GM08714 (cell line): Measurements from ENCODE around the gene CCDC144A.
"Not testable (repeated sequence)": the region's sequence is repeated elsewhere in the genome, so short reads cannot be mapped to it uniquely, and the experiment has no call there.

Experiments used
- H3K4me3 ChIP-seq: fragments of 200-500 bp; sonication (Bioruptor generic); 2 replicates; pipeline ENCODE4 v1.5.1; 2014; ENCODE audit warnings: mild to moderate bottlenecking, low read length, inconsistent platforms
- ZNF274 ChIP-seq: IDR thresholded peaks from 2 replicates; pipeline ENCODE4 v1.6.1; 2012; ENCODE audit warnings: mild to moderate bottlenecking, low read depth, low read length

The CCDC144A gene

DNA sequence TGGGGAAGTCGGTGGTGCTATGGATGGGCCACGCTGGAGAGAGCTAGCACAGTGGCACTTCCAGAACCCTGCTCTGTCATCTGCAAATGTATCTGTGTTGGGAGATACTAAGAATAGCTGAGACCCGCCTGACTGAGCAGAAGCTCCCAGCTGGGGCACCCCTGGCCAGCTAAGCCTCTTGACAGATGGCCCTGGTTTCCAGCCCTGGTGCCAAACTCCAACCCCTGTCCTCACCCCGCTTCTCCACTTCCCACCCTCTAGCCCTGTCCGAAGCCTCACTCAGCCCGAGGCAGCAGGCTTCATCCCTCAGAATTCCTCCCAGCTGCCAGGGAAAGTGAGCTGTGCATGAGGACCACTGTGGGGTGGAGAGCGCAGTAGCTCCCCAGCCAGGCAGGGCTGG, 124.4 kb downstream of the CCDC144A start:
- TF ChIP-seq ZNF274, result no peak
- H3K4me3 ChIP-seq, result no peak overlapping the region

DNA sequence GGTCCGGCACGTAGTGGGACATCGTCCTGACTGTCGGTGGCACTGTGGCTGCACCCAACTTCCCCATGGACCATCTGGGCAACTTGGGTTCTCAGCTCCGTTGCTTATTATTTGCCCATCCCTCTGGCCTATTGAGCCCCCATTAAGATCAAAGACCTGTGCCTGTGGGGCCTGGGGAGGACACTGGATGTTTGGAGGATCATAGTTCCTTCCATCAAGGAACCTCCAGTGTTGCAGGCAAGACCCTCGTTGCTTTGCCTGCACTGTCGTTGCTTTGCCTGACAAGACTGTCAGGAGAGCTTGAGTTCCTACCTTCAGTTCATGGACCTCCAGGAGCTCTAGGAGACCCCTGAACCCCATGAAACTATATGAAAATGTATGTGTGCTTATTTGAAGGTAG, 127.2 kb downstream of the CCDC144A start:
- no peak for TF ChIP-seq ZNF274
- no peak overlapping the region for H3K4me3 ChIP-seq

DNA sequence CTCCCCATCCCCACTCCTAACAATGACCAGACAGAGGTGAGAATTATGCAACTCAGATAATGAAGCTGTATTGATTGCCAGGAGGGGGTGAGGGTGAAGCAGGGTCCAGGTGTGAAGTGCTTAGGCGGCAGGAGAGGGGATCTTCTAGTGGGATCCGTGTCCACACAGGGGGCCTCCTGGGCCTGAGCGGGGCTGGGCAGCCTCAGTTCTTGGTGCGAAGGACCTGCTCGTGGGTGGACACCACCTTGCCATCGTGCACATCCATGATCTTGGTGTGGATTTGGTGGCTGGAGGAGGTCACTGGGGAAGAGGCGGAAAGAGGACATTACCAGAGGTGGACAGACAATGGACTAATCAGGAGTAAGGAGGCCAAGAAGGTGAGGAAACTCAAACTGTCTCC, 127.9 kb downstream of the CCDC144A start:
- not testable (repeated sequence) for H3K4me3 ChIP-seq

DNA sequence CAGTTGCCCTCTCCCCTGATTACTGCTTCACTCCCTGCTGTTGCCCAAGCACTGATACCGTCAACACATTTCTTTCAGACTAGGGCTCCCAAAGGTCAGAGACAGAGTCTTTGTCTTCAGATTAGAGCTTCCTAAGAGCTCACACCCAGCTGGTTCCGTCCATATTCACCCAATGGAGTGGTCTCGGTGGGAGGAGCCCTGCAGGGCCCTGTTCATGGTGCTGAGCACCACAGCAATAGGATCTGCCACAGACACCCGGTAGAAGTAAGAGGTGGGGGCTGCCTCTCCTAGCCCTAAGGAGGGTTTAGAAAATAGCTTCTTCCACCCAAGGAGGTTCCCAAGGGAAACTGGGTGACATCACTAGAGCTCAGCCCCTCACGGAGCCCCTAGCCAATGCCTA, 128.3 kb downstream of the CCDC144A start:
- no peak overlapping the region for H3K4me3 ChIP-seq
- no peak for TF ChIP-seq ZNF274

DNA sequence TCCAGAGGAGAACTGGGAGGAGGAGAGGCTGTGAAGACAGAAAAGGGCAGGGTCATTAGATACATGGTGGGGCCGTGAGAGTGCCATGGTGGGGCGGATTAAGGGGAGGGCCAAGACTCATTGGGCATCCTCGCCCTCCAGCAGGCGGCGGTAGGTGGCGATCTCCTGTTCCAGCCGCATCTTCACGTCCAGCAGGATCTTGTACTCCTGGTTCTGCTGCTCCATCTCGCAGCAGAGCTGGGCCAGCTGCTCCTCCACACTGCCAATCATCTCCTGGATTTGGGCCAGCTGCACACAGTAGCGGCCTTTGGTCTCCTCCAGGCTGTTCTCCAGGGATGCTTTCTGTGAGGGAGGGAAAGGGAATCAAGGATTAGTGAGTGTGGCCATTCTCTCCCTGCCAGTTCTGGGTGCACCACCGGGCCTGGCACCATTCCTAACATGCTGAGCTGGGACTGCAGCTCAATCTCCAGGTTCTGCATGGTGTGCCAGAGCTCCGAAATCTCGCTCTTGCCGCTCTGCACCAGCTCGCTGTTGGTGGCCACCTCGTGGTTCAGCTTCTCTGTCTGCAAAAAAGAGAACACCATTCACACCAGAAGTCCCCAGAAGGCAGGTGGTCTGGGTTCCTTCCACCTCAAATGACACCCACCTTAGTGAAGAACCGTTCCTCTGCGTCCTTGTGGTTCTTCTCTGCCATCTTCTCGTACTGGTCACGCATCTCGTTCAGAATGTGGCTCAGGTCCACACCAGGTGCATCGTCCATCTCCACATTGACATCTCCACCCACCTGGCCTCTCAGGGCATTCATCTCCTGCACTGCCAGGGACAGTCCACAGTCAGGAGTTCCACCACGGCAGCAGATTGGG, 129.0 kb downstream of the CCDC144A start:
- no peak overlapping the region for H3K4me3 ChIP-seq
- no peak for TF ChIP-seq ZNF274

DNA sequence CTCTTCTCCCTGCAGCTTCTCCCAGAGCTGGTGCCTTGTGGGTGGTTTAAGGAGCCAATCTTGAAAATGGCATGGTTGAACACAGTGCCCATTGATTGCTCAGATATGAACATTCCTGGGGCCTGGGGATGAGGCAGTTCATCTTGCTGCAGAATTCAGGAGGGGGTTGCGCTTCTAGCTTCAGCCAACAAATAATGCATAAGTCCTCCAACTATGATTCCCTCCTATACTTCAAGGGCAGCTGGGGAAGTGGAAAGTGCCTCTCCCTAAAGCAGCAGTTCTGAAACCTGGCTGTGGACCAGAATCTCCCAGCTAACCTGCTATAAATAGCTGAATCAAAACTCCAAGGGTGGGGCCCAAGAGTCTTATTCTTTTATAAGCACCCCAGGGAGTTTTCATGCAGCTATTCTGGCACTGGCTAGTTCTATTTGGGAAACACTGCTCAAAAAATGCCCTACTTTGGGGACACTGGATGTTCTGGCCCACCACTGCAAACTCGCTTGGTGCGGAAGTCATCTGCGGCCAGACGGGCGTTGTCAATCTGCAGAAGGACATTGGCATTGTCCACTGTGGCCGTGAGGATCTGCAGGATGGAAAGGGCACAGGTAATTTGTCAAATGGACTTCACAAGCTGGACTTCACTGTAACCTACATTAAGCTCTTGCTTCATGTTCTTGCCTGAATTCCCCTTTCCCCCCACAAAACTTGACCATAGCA, 130.3 kb downstream of the CCDC144A start:
- no peak for TF ChIP-seq ZNF274
- H3K4me3 ChIP-seq, result no peak overlapping the region

DNA sequence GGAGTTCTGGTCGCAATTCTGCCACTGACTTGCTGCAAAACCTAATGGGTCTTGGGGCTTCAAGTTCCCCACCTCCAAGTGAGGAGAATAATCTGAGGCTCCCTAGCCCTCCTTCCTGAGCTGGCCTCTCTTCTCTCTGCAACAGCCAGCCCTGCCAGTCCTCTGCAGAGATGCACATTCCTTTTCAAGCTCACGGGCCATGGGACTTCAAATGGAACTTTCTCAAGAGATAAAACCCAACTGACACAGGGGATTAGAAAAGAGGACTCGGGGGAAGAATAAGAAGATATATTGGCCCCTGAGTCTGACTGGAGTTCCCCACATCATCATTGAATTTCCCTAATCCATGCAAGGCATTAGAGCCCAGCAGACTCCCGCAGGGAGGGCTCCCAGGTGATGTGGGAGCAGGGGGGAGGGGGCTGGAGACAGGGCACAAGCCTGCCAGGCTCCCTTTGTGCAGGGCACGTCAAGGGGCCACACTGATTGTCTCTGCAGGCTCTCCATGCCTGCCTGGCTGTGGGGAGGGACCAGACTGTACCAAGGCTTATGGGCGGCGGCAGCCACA, 131.0 kb downstream of the CCDC144A start:
- TF ChIP-seq ZNF274, result no peak
- no peak overlapping the region for H3K4me3 ChIP-seq

DNA sequence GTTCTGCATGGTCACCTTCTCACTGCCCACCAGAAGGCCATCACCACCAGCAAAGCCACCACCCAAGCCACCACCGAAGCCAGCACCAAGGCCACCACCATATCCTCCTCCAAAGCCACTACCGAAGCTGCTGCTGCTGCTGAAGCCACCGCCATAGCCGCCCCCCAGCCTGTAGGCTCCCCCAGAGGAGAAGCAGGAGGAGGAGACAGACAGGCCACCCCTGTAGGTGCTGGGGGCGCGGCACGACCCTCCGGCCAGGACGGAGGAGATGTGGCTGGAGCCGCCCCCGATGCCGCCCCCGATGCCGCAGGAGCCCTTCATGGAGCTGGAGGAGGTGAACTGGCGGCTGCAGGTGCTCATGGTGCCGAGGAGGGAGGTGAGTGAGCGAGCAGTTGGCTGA, 132.1 kb downstream of the CCDC144A start:
- H3K4me3 ChIP-seq, result not testable (repeated sequence)

DNA sequence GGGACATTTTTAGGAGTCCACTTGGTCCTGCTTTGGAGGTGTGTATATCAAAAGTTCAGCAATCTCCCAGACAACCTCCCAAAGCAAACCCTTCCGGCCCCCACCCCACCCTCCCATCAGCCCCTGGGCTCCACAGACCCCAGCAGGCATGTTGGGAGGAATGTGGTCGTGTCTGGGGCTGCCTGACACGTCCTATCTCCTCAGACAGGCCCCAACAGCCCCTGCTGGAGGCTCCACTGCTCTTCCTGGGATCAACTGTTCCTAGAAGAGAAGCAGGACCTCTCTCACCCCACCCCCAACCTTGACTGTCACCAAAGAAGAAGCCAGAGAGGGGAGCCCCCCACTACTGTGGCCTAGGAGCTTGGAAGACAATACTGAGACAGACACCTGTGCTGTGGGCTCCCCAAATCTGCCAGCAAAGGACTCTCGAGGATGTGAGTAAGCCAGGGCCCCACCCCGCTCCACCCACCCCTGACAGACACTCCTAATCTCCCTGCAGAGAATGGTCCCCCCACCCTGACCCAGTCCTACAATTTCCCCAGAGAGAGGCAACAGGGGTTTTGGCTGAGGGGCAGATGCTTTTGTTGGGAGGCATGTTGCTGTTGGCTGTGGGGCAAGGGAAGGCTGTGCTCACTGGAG, 133.8 kb downstream of the CCDC144A start:
- H3K4me3 ChIP-seq, result not testable (repeated sequence)
